B cell (primary cell): ENCODE measurements around the gene SUCLG2. TPM values are rescaled to one million over a fixed set of nuclear protein-coding genes. Genes with fewer than 3 reads are reported as not detected.

Experiments used
- ATAC-seq: fragments of 200-7000 bp; cut with Tn5 transposase; one replicate; pipeline ENCODE4 v1.10.0; 2021; ENCODE audit warnings: low read depth, mild to moderate bottlenecking, moderate number of reproducible peaks, moderate library complexity
- CTCF ChIA-PET: fragments of 350-600 bp; sonication (Branson Sonifier 250); formaldehyde crosslinking; loops from one replicate; lab custom pipeline; 2021; ENCODE audit warnings: antibody characterized with exemption, inconsistent platforms; lab: Charles Lee
- POLR2A ChIA-PET: fragments of 350-600 bp; sonication (Branson Sonifier 250); formaldehyde crosslinking; loops from one replicate; lab custom pipeline; 2021; ENCODE audit warnings: antibody characterized with exemption; lab: Charles Lee
- DNase-seq: peaks from one replicate; pipeline ENCODE4 v3.0.0; 2013
- H2AFZ ChIP-seq: 2 replicates; pipeline ENCODE4 v1.6.1; 2012; ENCODE audit warnings: mild to moderate bottlenecking, low read depth, low read length; ENCODE audit not compliant: insufficient read depth, poor library complexity, severe bottlenecking
- H3K27ac ChIP-seq, 2 donors: 1 replicate in 1 of 2; 2 replicates in 1 of 2; pipeline ENCODE4 v1.5.1; 2012 to 2013; ENCODE audit warnings: low read length in 2 of 2, mild to moderate bottlenecking in 2 of 2, moderate library complexity in 1 of 2
- H3K27me3 ChIP-seq, 4 experiments: fragments of 200-600 bp in 1 of 4; sonication (generic) in 1 of 4; replicated peaks in 1 of 4; 1 replicate in 2 of 4; 2 replicates in 2 of 4; pipeline versions ENCODE4 v1.6.1 to v1.7.0; 2013 to 2016; ENCODE audit warnings: low read length in 3 of 4, mild to moderate bottlenecking in 2 of 4, mixed read lengths in 1 of 4, moderate library complexity in 1 of 4; ENCODE audit not compliant: insufficient read depth in 4 of 4, control insufficient read depth in 3 of 4; ENCODE audit errors: control extremely low read depth in 1 of 4
- H3K36me3 ChIP-seq, 2 experiments: replicated peaks in 1 of 2; 1 replicate in 1 of 2; 2 replicates in 1 of 2; pipeline versions ENCODE4 v1.6.1 to v1.7.1; 2013; ENCODE audit warnings: low read length in 1 of 2; ENCODE audit not compliant: insufficient read depth in 2 of 2, control insufficient read depth in 1 of 2; ENCODE audit errors: control extremely low read depth in 1 of 2, extremely low read depth in 1 of 2
- H3K4me1 ChIP-seq, 2 donors: fragments of 200-600 bp in 1 of 2; sonication (generic) in 1 of 2; 1 replicate in 1 of 2; 2 replicates in 1 of 2; pipeline versions ENCODE4 v1.5.1 to v1.6.1; 2013 to 2017; ENCODE audit warnings: low read length in 2 of 2; ENCODE audit not compliant: control insufficient read depth in 2 of 2, insufficient read depth in 2 of 2
- H3K4me2 ChIP-seq: replicated peaks from 2 replicates; pipeline ENCODE3; 2012; ENCODE audit warnings: mild to moderate bottlenecking, low read depth, low read length; ENCODE audit not compliant: poor library complexity, severe bottlenecking
- H3K4me3 ChIP-seq, 5 experiments: fragments of 200-600 bp in 1 of 5; sonication (generic) in 1 of 5; 1 replicate in 3 of 5; 2 replicates in 2 of 5; pipeline versions ENCODE4 v1.5.1 to v1.7.0; 2011 to 2016; ENCODE audit warnings: low read length in 4 of 5, mild to moderate bottlenecking in 4 of 5, low read depth in 2 of 5, control low read depth in 1 of 5, moderate library complexity in 1 of 5; ENCODE audit not compliant: insufficient read depth in 1 of 5; ENCODE audit errors: control extremely low read depth in 1 of 5, extremely low read depth in 1 of 5
- H3K79me2 ChIP-seq: fragments of 200-600 bp; sonication (generic); one replicate; pipeline ENCODE4 v1.6.0; 2016; ENCODE audit warnings: low read length; ENCODE audit not compliant: control insufficient read depth, insufficient read depth
- H3K9ac ChIP-seq: fragments of 200-600 bp; sonication (generic); 2 replicates; pipeline ENCODE4 v1.6.1; 2017; ENCODE audit warnings: mild to moderate bottlenecking, low read length, moderate library complexity
- H3K9me3 ChIP-seq, 3 donors: one replicate each; pipeline versions ENCODE4 v1.6.1 to v1.7.1; 2013; ENCODE audit warnings: low read length in 2 of 3; ENCODE audit not compliant: control insufficient read depth in 2 of 3, insufficient read depth in 1 of 3; ENCODE audit errors: control extremely low read depth in 1 of 3
- H4K20me1 ChIP-seq: 2 replicates; pipeline ENCODE4 v1.6.0; 2012; ENCODE audit warnings: mild to moderate bottlenecking, low read length; ENCODE audit not compliant: insufficient read depth, control insufficient read depth, poor library complexity, severe bottlenecking
- H3K27ac Mint-ChIP-seq: one replicate; pipeline ENCODE4 v1.8.0; 2021; ENCODE audit warnings: mixed read lengths
- H3K27me3 Mint-ChIP-seq: one replicate; pipeline ENCODE4 v1.8.0; 2021; ENCODE audit warnings: mixed read lengths
- H3K4me1 Mint-ChIP-seq: one replicate; pipeline ENCODE4 v1.8.0; 2021; ENCODE audit warnings: mixed read lengths
- H3K4me3 Mint-ChIP-seq: one replicate; pipeline ENCODE4 v1.8.0; 2021; ENCODE audit warnings: mixed read lengths
- H3K9me3 Mint-ChIP-seq: one replicate; pipeline ENCODE4 v1.8.0; 2022; ENCODE audit warnings: mixed read lengths; ENCODE audit not compliant: insufficient read depth
- EZH2 ChIP-seq: IDR thresholded peaks from 2 replicates; pipeline ENCODE4 v1.6.1; 2012; ENCODE audit warnings: borderline replicate concordance, low read depth, mild to moderate bottlenecking, moderate library complexity, low read length; ENCODE audit not compliant: insufficient read depth, poor library complexity, severe bottlenecking
- WGBS: methylation state at CpG from one replicate; pipeline ENCODE4 v1.1.5; 2013; ENCODE audit warnings: missing lambda C conversion rate; ENCODE audit not compliant: insufficient coverage; 5-methylcytosine and 5-hydroxymethylcytosine counted together
- intact Hi-C: fragments of 100-400 bp; cut with micrococcal nuclease; formaldehyde crosslinking; loops from one replicate; pipeline ENCODE4 v1.10.0; 2022
- polyA plus RNA-seq: library from polyadenylated mRNA; depleted of rRNA; stranded (reverse); fragments of >200 nt; gene quantifications from 2 replicates; pipeline ENCODE4 v1.2.3, GENCODE V29; 2012
- total RNA-seq, 2 donors: library from RNA; stranded (reverse); fragments of 120-200 nt in 1 of 2; gene quantifications; 1 replicate in 1 of 2; 2 replicates in 1 of 2; pipeline versions ENCODE4 v1.2.3 to v1.2.4, GENCODE V29; 2013 to 2022
- TF ChIP-seq, protein P1 (sequence below): fragments of 200-600 bp; IDR thresholded peaks from one replicate; pipeline ENCODE4 v1.8.0; 2022; ENCODE audit warnings: antibody characterized with exemption, mild to moderate bottlenecking

Gene SUCLG2
- total and polyA plus RNA-seq, 2 donors (not counting 1 experiment from before 2014, with no cell fraction given): 9.1 to 35.8 TPM

DNA sequence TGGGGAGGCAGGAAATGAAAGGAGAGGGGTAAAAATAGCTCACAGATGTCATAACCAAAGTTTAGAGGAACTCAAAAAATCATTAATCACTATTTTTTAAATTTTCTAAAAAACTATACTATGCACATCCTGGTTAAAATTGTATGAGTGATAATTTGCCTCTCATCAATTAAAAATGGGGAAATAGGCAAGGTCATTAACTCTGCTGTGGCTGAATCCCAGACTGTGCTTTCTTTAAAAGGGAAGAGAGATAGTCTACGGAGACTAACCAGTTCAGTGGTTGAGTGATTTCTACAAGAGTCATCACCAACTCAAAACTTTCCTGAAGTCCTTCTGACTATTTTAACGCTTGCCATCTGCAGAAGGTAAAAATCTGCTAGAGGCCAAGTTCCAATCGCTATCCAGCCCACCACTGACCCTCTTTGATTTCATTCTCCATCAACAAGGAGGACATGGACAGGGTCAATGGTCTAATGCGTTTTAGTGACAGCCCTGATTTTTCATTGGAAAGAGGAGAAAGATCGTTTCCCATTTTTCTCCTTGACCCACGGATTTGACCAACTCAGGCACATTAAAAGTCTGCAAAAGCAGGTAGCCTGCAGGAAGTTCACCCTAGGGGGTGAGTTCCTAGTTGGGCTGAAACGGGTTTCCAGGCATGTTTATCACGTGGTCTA lies 850 bp downstream of the SUCLG2 start:
- Histone ChIP-seq H3K27ac (peak overlapping the region; percentile 84 to 88), H3K9me3 (peaks cover 0 to 4% (median 0%) of the 10 kb centered on the region in 3 donors), H3K4me3 (peak overlapping the region; percentile 67 to 90 (median 76)), H3K9ac (peak overlapping the region; percentile 80), H4K20me1 (peaks cover 10% of the 10 kb centered on the region), H3K27me3 (no peaks in the 10 kb centered on the region), H3K79me2 (peaks cover 57% of the 10 kb centered on the region), H3K36me3 (no peaks in the 10 kb centered on the region), H2AFZ (peak overlapping the region; percentile 92), H3K4me1 (peaks cover 46 to 49% of the 10 kb centered on the region in 2 donors), H3K4me2 (peak overlapping the region; percentile 93)
- ChIA-PET CTCF (interaction anchor here (0.9 to 1.4 kb wide), 4 partner anchors 17 to 681 kb away, joined by 3 read pairs; no protein-coding TSS in a partner anchor), POLR2A (interaction anchor here (0.6 to 1.7 kb wide), 2 partner anchors 18 to 61 kb away, joined by 4 to 9 read pairs; no protein-coding TSS in a partner anchor)
- no peak for TF ChIP-seq EZH2
- TF ChIP-seq, protein P1, sequence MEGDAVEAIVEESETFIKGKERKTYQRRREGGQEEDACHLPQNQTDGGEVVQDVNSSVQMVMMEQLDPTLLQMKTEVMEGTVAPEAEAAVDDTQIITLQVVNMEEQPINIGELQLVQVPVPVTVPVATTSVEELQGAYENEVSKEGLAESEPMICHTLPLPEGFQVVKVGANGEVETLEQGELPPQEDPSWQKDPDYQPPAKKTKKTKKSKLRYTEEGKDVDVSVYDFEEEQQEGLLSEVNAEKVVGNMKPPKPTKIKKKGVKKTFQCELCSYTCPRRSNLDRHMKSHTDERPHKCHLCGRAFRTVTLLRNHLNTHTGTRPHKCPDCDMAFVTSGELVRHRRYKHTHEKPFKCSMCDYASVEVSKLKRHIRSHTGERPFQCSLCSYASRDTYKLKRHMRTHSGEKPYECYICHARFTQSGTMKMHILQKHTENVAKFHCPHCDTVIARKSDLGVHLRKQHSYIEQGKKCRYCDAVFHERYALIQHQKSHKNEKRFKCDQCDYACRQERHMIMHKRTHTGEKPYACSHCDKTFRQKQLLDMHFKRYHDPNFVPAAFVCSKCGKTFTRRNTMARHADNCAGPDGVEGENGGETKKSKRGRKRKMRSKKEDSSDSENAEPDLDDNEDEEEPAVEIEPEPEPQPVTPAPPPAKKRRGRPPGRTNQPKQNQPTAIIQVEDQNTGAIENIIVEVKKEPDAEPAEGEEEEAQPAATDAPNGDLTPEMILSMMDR: no peak
- no peaks in the 10 kb centered on the region for H3K27me3 Mint-ChIP-seq
- ATAC-seq: no peak
- intact Hi-C loops: loop anchor here (1.0 kb wide), 1 partner anchor 32 kb away; no protein-coding TSS in a partner anchor
- H3K9me3 Mint-ChIP-seq: no peaks in the 10 kb centered on the region
- 3% methylated on average over 6 of the region's 8 CpGs for WGBS
- peaks cover 69% of the 10 kb centered on the region for H3K4me1 Mint-ChIP-seq
- H3K27ac Mint-ChIP-seq: peak overlapping the region; percentile 87
- DNase-seq: peak; percentile 30
- peak overlapping the region; percentile 95 for H3K4me3 Mint-ChIP-seq

DNA sequence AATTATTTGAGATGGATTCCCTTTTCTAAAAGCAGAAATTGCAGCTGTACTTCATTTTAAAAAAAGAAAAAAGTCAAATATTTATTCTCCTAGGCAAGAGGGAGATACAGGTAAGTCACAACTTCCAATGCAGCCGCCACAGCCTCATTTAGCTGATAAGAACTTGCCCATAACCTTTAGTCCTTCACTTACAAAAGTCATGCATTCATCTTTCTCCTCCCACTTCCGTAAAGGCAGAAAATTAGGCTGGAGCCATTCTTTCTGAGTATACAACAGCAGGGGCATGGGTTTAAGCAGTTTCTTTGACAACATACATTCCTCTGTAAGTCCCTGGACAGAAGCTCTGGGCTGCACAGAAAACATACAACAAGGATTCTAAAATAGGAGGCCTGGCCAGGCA lies 4.3 kb downstream of the SUCLG2 start:
- peaks cover 0 to 4% (median 0%) of the 10 kb centered on the region in 3 donors for H3K9me3 ChIP-seq
- peak overlapping the region; percentile 20 for H3K4me2 ChIP-seq
- H3K27ac Mint-ChIP-seq: no peak overlapping the region
- no peak overlapping the region for H3K27ac ChIP-seq
- no peaks in the 10 kb centered on the region for H3K27me3 ChIP-seq
- H3K4me3 Mint-ChIP-seq: no peak overlapping the region
- intact Hi-C loops: no loop called here
- POLR2A ChIA-PET: no interaction called here
- H4K20me1 ChIP-seq: peaks cover 14% of the 10 kb centered on the region
- no peak overlapping the region for H3K9ac ChIP-seq
- ATAC-seq: no peak
- H3K27me3 Mint-ChIP-seq: no peaks in the 10 kb centered on the region
- TF ChIP-seq EZH2: no peak
- H3K4me1 Mint-ChIP-seq: peaks cover 68% of the 10 kb centered on the region
- peaks cover 0 to 4% of the 10 kb centered on the region in 2 experiments for H3K36me3 ChIP-seq
- 100% methylated on average over 1 of the region's 2 CpGs for WGBS
- peaks cover 89% of the 10 kb centered on the region for H3K79me2 ChIP-seq
- H3K4me3 ChIP-seq: no peak overlapping the region
- H3K4me1 ChIP-seq: peaks cover 32 to 43% of the 10 kb centered on the region in 2 donors
- CTCF ChIA-PET: interaction anchor here (1.1 kb wide), 1 partner anchor 660 kb away, joined by 3 read pairs; no protein-coding TSS in a partner anchor
- H3K9me3 Mint-ChIP-seq: no peaks in the 10 kb centered on the region
- no peak for DNase-seq
- no peak overlapping the region for H2AFZ ChIP-seq
